Stimulated activated naive CD4-positive, alpha-beta T cell (primary cell): ENCODE measurements around the gene PCSK1N.

Experiments used
- DNase-seq, 6 experiments: peaks; one replicate each; lab custom pipeline; 2025; lab: John Stamatoyannopoulos, UW

PCSK1N gene

DNA sequence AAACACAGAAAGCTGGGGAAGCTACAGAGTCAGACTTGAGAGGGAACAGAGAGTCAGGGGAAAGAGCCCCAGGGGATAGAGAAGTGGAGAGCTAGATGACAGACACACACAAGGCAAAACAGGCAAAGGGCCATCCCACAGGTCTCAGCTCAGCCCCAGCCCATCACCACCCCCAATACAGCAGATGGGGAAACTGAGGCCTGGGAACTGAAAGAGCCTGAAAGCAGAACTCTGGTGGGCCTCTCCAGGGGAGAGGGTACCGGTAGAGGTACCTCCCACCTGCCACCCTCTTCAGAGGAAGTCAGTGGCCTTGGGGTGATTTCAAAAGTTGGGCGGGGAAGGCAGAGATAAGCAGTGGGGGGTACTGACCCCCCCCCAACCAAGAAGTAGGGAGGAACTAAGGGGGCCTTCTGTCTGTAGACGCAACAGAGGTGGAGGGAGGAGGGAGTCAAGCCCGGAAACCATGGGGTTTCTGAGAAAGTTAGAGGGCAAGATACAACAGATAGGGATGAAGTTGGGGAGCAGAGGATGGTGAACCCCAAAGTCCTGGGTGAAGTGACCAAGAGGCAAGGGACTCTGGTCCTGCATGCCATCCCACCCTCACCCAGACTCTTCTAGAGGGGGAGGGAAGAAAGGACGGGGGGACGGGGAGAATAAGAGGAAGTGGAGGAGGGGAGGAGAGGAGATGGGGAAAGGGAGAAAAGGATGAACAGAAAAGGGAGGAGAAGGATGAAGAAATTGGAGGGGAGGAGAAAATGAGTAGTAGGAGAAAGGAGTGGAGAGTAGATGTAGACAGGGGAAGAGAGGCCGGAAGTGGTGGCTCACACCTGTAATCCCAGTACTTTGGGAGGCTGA is 45.8 kb downstream of the PCSK1N start:
- DNase-seq = no peak

DNA sequence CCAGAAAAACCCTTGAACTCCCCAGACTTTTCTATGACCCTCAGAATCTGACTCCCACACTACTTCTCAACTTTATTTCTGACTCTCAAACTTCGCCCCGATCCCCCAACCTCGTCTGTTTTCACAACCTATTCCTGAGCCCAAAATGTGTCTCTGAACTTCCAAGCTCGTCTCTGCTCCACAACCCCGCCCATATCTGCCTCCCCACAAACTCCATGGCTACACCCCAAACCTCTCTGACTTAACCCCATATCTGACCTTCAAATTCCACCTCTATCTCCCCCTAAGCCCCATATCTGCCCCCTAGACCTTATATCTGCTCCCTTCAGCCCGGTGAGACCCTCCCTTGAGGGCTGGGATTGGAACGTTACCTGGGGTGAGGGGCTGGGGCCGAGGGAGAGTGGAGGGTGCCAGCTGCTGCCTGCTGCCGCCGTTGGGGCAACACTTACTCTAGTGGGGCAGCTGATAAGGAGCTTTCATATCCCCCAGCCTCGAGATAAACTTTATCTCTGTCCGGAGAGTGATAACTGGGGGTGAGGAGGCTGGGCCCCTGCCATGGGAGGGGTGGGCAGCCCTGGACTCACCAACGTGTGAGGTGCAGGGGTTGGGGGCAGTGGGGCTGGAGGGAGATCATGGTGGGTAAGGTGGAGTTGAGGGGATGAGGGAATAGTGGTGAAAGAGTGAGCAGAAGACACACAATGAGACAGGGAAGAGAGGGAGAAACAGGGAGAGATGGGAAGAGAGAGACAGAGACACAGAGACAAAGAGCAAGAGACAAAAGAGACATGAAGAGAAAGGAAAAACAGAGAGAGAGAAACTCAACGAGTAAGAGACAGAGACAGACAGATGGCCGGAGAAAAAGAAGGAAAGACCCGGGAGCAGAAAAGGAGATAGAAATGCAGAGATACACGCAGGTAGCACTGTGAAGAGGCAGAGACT is 47.6 kb downstream of the PCSK1N start:
- no peak for DNase-seq

DNA sequence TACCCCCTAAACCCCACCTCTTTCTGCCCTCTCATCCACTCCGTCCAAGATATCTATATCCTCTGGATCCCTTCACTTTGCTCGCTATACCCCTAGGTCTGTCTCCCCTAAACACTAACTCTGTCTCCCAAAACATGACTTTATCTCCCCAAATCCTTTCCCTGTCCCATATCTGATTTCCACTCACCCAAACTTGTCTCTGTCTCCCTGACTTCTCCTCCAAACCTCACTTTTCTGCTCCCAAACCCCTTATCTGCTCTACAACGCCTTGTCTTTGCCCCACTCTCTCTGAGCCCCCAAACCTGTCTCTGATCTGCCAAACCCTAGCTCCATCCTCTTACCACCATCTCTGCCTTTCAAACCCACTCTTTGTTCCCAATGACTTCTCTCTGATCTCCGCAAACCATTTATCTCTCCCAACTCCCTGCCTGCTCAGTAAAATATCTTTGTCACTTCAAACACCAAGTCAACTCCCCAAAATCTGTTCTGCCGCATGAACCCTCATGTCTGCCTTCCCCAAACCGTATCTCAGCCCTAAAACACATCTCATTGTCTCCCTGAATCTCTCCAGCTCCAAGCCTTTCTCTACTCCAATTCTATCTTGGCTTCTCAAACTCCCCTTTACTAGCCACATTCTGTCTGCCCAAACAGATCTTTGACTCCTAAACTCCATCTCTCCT is 48.4 kb downstream of the PCSK1N start:
- no peak for DNase-seq

DNA sequence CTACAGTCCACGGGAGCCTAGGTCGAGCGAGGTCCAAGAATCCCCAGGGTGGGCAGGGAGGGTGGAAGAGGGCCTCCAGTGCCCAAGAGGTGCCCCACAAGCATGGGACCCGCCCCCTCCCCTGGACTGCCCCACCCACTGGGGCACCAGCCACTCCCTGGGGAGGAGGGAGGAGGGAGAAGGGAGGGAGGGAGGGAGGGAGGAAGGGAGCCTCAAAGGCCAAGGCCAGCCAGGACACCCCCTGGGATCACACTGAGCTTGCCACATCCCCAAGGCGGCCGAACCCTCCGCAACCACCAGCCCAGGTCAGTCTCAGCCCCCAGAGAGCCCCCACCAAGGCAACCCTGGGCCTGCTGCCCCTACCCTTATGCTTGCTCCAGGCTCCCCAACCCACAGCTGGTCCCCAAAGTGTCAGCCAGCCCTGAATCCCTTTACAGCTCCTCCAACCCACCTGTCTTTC is 49.0 kb downstream of the PCSK1N start, which contains the start of gene GATA1:
GATA1 (plus strand) TSS at position 250 of the 460 bp plus-strand sequence. CDS start 4,520 bp downstream, outside the sequence.
- DNase-seq = no peak

DNA sequence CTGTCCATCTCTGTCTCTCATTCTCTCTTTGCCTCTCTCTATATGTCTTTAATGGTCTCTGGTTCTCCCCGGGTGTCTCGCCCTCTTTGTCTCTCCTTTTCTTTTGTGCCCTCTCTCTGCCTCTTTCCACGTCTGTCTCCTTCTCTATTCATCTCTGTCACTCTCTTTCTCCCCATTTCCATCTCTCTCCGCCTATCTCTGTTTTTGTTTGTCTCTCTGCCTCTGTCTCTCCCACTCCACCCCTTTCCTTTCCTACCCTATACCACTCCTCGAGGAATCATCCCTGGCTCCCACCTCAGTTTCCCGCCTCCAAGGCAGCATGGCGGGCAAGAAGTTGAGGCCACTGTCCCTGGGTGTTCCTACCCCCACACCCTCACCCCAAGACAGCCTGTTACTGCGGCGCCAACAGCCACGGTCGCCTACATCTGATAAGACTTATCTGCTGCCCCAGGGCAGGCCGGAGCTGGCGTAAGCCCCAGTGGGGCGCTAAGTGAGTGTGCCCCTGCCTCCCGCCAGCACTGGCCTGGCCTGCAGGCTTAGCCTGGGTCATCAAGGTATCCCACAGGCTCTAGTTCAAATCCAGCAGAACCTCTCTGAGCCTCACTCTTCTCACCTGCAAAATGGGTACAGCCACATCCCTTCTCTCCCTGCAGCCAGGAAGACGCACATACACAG is 49.7 kb downstream of the PCSK1N start:
- DNase-seq = no peak

DNA sequence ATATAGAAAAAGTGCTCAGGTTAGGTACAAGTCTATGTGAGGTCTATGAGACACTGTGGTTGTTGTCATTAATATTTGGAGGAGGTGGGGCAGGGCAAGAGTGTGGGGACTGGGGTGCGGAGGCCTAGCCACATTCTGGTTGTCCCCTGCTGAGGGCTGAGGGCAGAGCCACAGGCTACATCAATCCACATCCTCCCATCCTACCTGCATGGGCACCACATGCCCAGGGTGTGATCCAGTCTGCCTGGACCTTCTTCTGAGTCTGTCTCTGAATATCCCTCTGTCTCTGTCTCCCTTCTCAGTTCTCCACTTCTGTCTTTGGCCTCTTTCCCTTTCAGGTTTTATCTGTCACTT is 50.2 kb downstream of the PCSK1N start:
- DNase-seq = no peak

DNA sequence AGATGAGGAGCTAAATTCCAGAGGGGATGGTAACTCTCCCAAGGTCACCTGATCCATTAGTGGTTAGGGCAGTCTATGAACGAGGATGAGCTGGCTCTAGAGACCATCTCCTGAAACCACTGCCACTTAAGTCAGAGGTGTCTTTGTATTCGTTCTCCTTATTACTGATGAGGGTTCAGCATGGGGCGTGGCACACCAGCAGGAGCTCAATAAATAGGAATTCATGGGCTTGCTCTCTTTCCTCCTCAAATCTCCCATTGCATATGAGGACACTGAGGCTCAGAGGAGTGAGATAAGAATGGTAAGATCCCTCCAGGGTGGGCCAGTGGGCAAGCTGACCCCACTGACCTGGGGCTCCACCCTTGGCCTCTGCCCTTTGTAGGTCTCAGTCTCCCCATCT is 50.7 kb downstream of the PCSK1N start:
- DNase-seq = no peak

DNA sequence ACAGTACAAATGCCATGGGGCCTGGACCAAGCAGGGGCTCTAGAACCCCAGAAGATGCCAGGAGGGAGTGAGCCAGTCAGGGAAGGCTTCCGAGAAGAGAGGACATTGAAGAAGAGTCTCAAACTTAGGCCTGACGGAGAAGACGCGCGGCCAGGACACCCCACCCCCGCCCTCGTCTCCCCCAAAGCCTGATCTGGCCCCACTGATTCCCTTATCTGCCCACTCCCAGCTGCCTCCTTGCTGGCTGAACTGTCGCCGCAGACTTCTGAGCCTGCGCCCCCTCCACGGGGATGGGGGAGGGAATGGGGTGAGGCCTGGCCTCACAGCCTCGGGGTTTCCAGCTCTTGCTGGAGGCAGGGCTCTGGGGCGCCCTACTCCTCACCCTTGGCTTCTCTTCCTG is 52.6 kb downstream of the PCSK1N start:
- DNase-seq = no peak

DNA sequence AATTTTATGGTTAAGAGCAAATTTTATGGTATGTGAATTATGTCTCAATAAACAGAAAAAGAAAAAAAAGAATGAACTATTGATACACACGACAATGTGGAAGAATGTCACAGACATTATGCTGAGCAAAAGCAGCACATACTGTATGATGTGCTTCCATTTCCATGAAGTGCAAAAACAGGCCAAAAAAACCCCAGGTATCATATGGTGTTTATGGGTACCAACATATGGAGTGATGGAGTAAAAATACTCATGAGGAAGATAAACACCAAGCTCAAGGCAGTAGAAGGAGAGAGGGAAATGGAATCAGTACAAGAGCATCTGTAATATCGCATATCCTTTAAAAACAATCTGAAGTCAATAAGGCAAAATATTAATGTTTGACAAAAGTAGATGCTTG is 53.2 kb downstream of the PCSK1N start:
- DNase-seq = no peak

DNA sequence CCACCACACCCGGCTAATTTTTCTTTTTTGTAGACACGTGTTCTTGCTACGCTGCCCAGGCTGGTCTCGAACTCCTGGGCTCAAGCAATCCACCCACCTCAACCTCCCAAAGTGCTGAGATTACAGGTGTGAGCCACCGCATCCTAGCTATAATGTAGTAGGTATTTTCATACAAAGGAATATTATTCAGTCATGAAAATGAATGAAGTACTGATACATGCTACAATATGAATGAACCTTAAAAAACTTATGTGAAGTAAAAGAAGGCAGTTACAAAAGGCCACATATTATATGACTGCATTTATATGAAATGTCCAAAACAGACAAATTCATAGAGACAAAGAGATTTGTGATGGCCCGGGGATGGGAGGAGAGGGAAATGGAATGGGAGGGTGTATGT is 53.7 kb downstream of the PCSK1N start:
- DNase-seq = no peak
